WTC11 (cell line): ENCODE data around the gene INPP4B. TPM values are rescaled to one million over a fixed set of nuclear protein-coding genes. Genes with fewer than 3 reads are reported as not detected.

Source experiments
- ATAC-seq: fragments of 200-7000 bp; cut with Tn5 transposase; 2 replicates; pipeline ENCODE4 v1.10.0; 2021; ENCODE audit warnings: mild to moderate bottlenecking, moderate library complexity
- CTCF ChIA-PET: fragments of 300-600 bp; sonication (Branson Sonifier 250); formaldehyde crosslinking; loops from one replicate; lab custom pipeline; 2021; ENCODE audit warnings: antibody characterized with exemption; lab: Charles Lee
- POLR2A ChIA-PET: fragments of 350-600 bp; sonication (Branson Sonifier 250); formaldehyde crosslinking; loops from one replicate; lab custom pipeline; 2021; ENCODE audit warnings: antibody characterized with exemption; lab: Charles Lee
- DNase-seq: peaks from one replicate; pipeline ENCODE4 v3.0.0; 2021; ENCODE audit warnings: low spot score
- H3K27ac Mint-ChIP-seq: 2 replicates; pipeline ENCODE4 v1.8.0; 2021; ENCODE audit warnings: mixed read lengths
- H3K27me3 Mint-ChIP-seq: 2 replicates; pipeline ENCODE4 v1.8.0; 2021; ENCODE audit warnings: low read depth, mild to moderate bottlenecking, moderate library complexity, mixed read lengths
- H3K36me3 Mint-ChIP-seq: 2 replicates; pipeline ENCODE4 v1.8.0; 2021; ENCODE audit warnings: mixed read lengths
- H3K4me1 Mint-ChIP-seq: 2 replicates; pipeline ENCODE4 v1.8.0; 2022; ENCODE audit warnings: mixed read lengths
- H3K4me3 Mint-ChIP-seq: 2 replicates; pipeline ENCODE4 v1.8.0; 2021; ENCODE audit warnings: mild to moderate bottlenecking, moderate library complexity, mixed read lengths
- H3K9me3 Mint-ChIP-seq: 2 replicates; pipeline ENCODE4 v1.8.0; 2021; ENCODE audit warnings: mixed read lengths
- ARID4B ChIP-seq: sonication (generic); formaldehyde crosslinking; IDR thresholded peaks from 2 replicates; pipeline ENCODE4 v1.8.0; 2023; ENCODE audit warnings: missing genetic modification reagents, mild to moderate bottlenecking, borderline replicate concordance
- ATF6 ChIP-seq: sonication (generic); formaldehyde crosslinking; IDR thresholded peaks from 2 replicates; pipeline ENCODE4 v1.8.1; 2023; ENCODE audit warnings: mild to moderate bottlenecking, missing genetic modification reagents
- CREB1 ChIP-seq: sonication (generic); formaldehyde crosslinking; IDR thresholded peaks from 2 replicates; pipeline ENCODE4 v1.8.0; 2023; ENCODE audit warnings: mild to moderate bottlenecking, missing genetic modification reagents
- ERG ChIP-seq: fragments of 250-450 bp; sonication (Bioruptor Pico); IDR thresholded peaks from 2 replicates; pipeline ENCODE4 v1.8.0; 2021; ENCODE audit warnings: mild to moderate bottlenecking
- FOXP4 ChIP-seq: sonication (generic); formaldehyde crosslinking; IDR thresholded peaks from 2 replicates; pipeline ENCODE4 v1.8.0; 2022; ENCODE audit warnings: mild to moderate bottlenecking, missing genetic modification reagents
- HMGA2 ChIP-seq: fragments of 250-450 bp; sonication (Bioruptor Pico); IDR thresholded peaks from 2 replicates; pipeline ENCODE4 v1.4.0; 2021; ENCODE audit warnings: mild to moderate bottlenecking, moderate library complexity
- MLX ChIP-seq: sonication (generic); formaldehyde crosslinking; IDR thresholded peaks from 2 replicates; pipeline ENCODE4 v1.8.1; 2023; ENCODE audit warnings: mild to moderate bottlenecking, missing genetic modification reagents, moderate library complexity
- SOX15 ChIP-seq: fragments of 250-450 bp; sonication (Bioruptor Pico); IDR thresholded peaks from 2 replicates; pipeline ENCODE4 v1.9.0; 2021; ENCODE audit warnings: mild to moderate bottlenecking
- STAT6 ChIP-seq: sonication (generic); formaldehyde crosslinking; conservative IDR thresholded peaks from 2 replicates; pipeline ENCODE4 v1.8.1; 2023; ENCODE audit warnings: mild to moderate bottlenecking, low read depth, missing genetic modification reagents, moderate library complexity
- ZNF416 ChIP-seq: fragments of 250-450 bp; sonication (Bioruptor Pico); IDR thresholded peaks from 2 replicates; pipeline ENCODE4 v1.9.0; 2021; ENCODE audit warnings: mild to moderate bottlenecking, inconsistent platforms
- total RNA-seq: library from RNA; stranded (reverse); gene quantifications from 3 replicates; pipeline ENCODE4 v1.2.3, GENCODE V29; 2021
- TF ChIP-seq, protein P1 (sequence below): fragments of 250-450 bp; sonication (Bioruptor Pico); IDR thresholded peaks from 2 replicates; pipeline ENCODE4 v1.9.0; 2021; ENCODE audit warnings: mild to moderate bottlenecking
- TF ChIP-seq, protein P2 (sequence below): fragments of 250-450 bp; sonication (Bioruptor Pico); conservative IDR thresholded peaks from 2 replicates; pipeline ENCODE4 v1.9.0; 2021; ENCODE audit warnings: mild to moderate bottlenecking
- TF ChIP-seq, protein P3 (sequence below): sonication (generic); formaldehyde crosslinking; IDR thresholded peaks from 2 replicates; pipeline ENCODE4 v1.8.1; 2022; ENCODE audit warnings: low read depth, mild to moderate bottlenecking, moderate library complexity, missing genetic modification reagents, borderline replicate concordance

INPP4B gene
- total RNA-seq, 1 experiment from 2014 or later: 0.92 TPM

- TF ChIP-seq HMGA2 (no peak), SOX15 (no peak), ARID4B (no peak), ZNF416 (CRISPR knock-in tag) (no peak), MLX (CRISPR knock-in tag) (no peak), ATF6 (CRISPR knock-in tag) (no peak)
- TF ChIP-seq, protein P1, sequence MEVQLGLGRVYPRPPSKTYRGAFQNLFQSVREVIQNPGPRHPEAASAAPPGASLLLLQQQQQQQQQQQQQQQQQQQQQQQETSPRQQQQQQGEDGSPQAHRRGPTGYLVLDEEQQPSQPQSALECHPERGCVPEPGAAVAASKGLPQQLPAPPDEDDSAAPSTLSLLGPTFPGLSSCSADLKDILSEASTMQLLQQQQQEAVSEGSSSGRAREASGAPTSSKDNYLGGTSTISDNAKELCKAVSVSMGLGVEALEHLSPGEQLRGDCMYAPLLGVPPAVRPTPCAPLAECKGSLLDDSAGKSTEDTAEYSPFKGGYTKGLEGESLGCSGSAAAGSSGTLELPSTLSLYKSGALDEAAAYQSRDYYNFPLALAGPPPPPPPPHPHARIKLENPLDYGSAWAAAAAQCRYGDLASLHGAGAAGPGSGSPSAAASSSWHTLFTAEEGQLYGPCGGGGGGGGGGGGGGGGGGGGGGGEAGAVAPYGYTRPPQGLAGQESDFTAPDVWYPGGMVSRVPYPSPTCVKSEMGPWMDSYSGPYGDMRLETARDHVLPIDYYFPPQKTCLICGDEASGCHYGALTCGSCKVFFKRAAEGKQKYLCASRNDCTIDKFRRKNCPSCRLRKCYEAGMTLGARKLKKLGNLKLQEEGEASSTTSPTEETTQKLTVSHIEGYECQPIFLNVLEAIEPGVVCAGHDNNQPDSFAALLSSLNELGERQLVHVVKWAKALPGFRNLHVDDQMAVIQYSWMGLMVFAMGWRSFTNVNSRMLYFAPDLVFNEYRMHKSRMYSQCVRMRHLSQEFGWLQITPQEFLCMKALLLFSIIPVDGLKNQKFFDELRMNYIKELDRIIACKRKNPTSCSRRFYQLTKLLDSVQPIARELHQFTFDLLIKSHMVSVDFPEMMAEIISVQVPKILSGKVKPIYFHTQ (CRISPR knock-in tag): no peak
- TF ChIP-seq, protein P2, sequence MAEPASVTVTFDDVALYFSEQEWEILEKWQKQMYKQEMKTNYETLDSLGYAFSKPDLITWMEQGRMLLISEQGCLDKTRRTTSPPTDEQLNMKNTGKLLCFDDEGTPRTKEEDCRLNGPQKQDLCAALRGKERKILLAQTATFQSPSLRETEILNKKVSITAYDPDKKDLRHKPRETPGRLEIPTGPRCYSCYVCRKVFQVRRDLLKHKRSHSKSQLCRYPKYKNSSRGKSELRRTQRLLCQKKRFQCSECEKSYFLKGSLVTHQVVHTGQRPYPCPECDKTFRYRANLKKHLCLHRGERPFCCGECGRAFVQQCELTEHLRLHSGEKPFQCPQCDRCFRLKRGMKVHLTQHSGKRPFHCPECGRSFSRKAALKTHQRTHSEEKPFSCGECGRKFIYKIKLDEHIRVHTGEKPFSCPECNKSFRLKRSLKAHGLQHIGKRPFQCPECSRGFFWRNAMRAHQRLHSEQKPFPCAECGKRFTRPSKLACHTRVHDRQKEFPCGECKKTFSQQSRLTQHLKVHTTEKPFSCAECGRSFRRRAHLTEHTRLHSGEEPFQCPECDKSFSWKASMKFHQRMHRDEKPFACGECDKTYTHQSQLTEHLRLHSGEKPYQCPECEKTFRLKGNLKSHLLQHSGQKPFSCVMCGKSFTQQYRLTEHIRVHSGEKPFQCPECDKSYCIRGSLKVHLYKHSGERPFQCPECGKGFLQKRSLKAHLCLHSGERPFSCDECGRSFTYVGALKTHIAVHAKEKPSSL: no peak
- TF ChIP-seq, all 79 proteins: peak for 0
- Mint-ChIP-seq H3K4me3 (no peak overlapping the region), H3K27me3 (no peaks in the 10 kb centered on the region), H3K4me1 (no peaks in the 10 kb centered on the region), H3K36me3 (no peaks in the 10 kb centered on the region), H3K9me3 (no peaks in the 10 kb centered on the region), H3K27ac (no peak overlapping the region)
- CTCF ChIA-PET: no interaction called here
- POLR2A ChIA-PET: no interaction called here
- ATAC-seq (no peak), DNase-seq (no peak)
Measured at GRCh38 chr4:142813388-142813787, 32.7 kb downstream of the INPP4B start.

GRCh38 chr4:142812091-142812490 is 34.0 kb downstream of the INPP4B start:
- ChIA-PET CTCF (no interaction called here), POLR2A (no interaction called here)
- Mint-ChIP-seq H3K9me3 (no peaks in the 10 kb centered on the region), H3K27me3 (no peaks in the 10 kb centered on the region), H3K36me3 (no peaks in the 10 kb centered on the region), H3K27ac (no peak overlapping the region), H3K4me1 (no peaks in the 10 kb centered on the region), H3K4me3 (no peak overlapping the region)
- no peak for DNase-seq
- no peak for ATAC-seq
- TF ChIP-seq STAT6 (CRISPR knock-in tag) (no peak), ERG (CRISPR knock-in tag) (no peak), FOXP4 (CRISPR knock-in tag) (no peak), CREB1 (CRISPR knock-in tag) (no peak)
- TF ChIP-seq, protein P3, sequence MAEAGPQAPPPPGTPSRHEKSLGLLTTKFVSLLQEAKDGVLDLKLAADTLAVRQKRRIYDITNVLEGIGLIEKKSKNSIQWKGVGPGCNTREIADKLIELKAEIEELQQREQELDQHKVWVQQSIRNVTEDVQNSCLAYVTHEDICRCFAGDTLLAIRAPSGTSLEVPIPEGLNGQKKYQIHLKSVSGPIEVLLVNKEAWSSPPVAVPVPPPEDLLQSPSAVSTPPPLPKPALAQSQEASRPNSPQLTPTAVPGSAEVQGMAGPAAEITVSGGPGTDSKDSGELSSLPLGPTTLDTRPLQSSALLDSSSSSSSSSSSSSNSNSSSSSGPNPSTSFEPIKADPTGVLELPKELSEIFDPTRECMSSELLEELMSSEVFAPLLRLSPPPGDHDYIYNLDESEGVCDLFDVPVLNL (CRISPR knock-in tag): no peak
